Progenitor cell of endocrine pancreas (in vitro differentiated cells): ENCODE measurements around the gene SAP130. TPM values are rescaled to one million over a fixed set of nuclear protein-coding genes. Genes with fewer than 3 reads are reported as not detected.

Source experiments
- DNase-seq: peaks from one replicate; pipeline ENCODE4 v3.0.0; 2021; ENCODE audit warnings: low spot score; ENCODE audit not compliant: unreplicated experiment
- H3K27ac Mint-ChIP-seq: 2 replicates; pipeline ENCODE4 v1.8.0; 2021; ENCODE audit warnings: mild to moderate bottlenecking, moderate library complexity, mixed read lengths
- H3K27me3 Mint-ChIP-seq: 2 replicates; pipeline ENCODE4 v1.8.0; 2021; ENCODE audit warnings: mixed read lengths
- H3K36me3 Mint-ChIP-seq: 2 replicates; pipeline ENCODE4 v1.8.0; 2022; ENCODE audit warnings: mixed read lengths; ENCODE audit not compliant: insufficient read depth
- H3K4me1 Mint-ChIP-seq: 2 replicates; pipeline ENCODE4 v1.8.0; 2021; ENCODE audit warnings: low read depth, mixed read lengths
- H3K4me3 Mint-ChIP-seq: 2 replicates; pipeline ENCODE4 v1.8.0; 2021; ENCODE audit warnings: low read depth, mild to moderate bottlenecking, moderate library complexity, mixed read lengths
- H3K9me3 Mint-ChIP-seq: 2 replicates; pipeline ENCODE4 v1.8.0; 2021; ENCODE audit warnings: low read depth, mixed read lengths
- CTCF ChIP-seq: fragments of 200-600 bp; sonication (generic); IDR thresholded peaks from one replicate; pipeline ENCODE4 v1.5.0; 2021; ENCODE audit warnings: antibody characterized with exemption, mild to moderate bottlenecking; ENCODE audit not compliant: unreplicated experiment
- total RNA-seq: library from RNA; stranded (reverse); gene quantifications from 2 replicates; pipeline ENCODE4 v1.2.1, GENCODE V29; 2021

Gene SAP130
- total RNA-seq, 1 donor from 2014 or later, result 45.3 TPM

- no peak for TF ChIP-seq CTCF
- DNase-seq, result no peak
- no peak overlapping the region for H3K27ac Mint-ChIP-seq
- peaks cover 2% of the 10 kb centered on the region for H3K36me3 Mint-ChIP-seq
- no peaks in the 10 kb centered on the region for H3K27me3 Mint-ChIP-seq
- H3K9me3 Mint-ChIP-seq, result no peaks in the 10 kb centered on the region
- no peak overlapping the region for H3K4me3 Mint-ChIP-seq
- H3K4me1 Mint-ChIP-seq, result peaks cover 13% of the 10 kb centered on the region
These were observed 136.0 kb downstream of the SAP130 start for GRCh38 chr2:127891811-127892210.

Other genes starting within 250 kb of the SAP130 start
- gene WDR33, start 216.9 kb downstream of the SAP130 start, total RNA-seq, result 69.0 and 74.2 TPM in 2 replicates
- 41.1 and 42.7 TPM in 2 replicates for gene POLR2D, start 169.9 kb downstream of the SAP130 start, total RNA-seq
- 23.1 and 24.0 TPM in 2 replicates for gene AMMECR1L, start 142.1 kb downstream of the SAP130 start, total RNA-seq
- gene UGGT1, start 63.1 kb upstream of the SAP130 start, total RNA-seq, result 53.0 and 60.3 TPM in 2 replicates